Stimulated activated CD4-positive, alpha-beta T cell treated with anti-CD3 and anti-CD28 coated beads, Interleukin-12 subunit alpha, Interleukin-12 subunit beta, amount 100 ng/mL, for 24 hours (primary cell): Measurements from ENCODE around the gene AP2A2.

Experiments used
- DNase-seq, 2 experiments: peaks; one replicate each; pipeline ENCODE4 v3.0.0-alpha.2; 2020; ENCODE audit warnings: low read depth in 2 of 2

AP2A2 gene

GRCh38 chr11:1029654-1030053 lies 104.0 kb downstream of the AP2A2 start:
- no peak for DNase-seq

DNA sequence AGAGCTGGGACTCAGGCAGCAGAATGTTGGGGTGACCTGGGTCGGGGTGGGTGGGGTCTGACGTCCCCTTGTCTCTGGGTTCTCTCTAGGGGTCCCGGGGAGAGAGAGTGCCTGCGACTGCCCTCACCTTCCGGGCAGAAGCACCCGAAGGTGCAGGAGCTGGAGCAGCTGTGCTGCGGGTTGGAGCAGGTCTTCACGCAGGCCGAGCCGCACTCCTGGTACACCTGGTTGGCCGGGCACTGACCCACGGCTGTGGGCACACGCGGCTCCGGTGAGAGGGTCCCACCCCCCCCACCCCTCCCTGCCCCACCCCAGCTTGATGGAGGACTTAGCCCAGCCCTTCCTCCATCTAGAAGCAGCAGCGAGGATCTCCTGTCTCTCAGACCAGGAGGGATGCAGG lies 104.4 kb downstream of the AP2A2 start:
- no peak for DNase-seq

GRCh38 chr11:1030556-1030955 lies 104.9 kb downstream of the AP2A2 start:
- DNase-seq = no peak

GRCh38 chr11:1031121-1031899 lies 105.6 kb downstream of the AP2A2 start:
- no peak for DNase-seq

- DNase-seq = no peak
Measured at GRCh38 chr11:1032310-1032891, 106.7 kb downstream of the AP2A2 start.

DNA sequence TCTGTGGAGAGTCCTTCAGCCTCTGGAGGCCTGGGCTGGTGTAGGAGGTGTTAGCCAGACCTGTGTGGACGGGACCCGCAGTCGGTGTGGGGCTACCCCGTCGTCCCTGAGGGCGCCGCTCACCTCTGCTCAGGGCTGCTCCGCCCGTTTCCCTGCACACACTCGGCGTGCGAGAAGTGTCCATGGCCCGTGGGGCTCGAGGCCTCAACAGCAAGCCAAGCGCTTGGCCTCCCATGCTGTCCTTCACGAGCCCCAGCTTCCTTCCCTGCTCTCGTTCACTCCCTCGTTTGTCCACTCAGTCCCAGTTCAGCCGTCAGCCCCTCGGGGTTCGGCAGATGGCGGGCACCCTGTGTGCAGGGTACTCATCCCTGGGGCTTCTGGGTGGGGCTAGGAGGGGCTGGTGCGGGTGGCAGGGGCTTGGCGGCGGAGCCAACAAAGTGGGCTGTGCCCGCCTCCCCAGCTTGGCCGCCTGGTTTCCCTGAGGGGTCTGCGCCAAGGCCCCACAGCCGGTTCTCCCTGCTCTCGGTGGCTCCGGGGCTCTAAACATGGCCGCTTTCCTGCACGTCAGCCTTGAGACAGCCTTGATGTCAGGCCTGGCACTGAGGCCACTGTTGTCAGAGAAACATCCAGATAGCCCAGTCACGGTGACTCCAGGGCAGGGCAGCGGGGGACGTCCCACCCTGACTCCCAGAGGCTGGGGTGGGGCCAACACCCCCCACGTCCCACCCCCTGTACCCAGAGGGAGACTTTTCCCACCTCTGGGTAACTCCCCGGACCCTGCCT lies 107.5 kb downstream of the AP2A2 start:
- no peak for DNase-seq

- DNase-seq = no peak
Measured at GRCh38 chr11:1034001-1034400, 108.3 kb downstream of the AP2A2 start.

GRCh38 chr11:1034456-1035295 lies 109.0 kb downstream of the AP2A2 start:
- DNase-seq = no peak

- DNase-seq = no peak
Measured at GRCh38 chr11:1035577-1036283, 110.1 kb downstream of the AP2A2 start.

- DNase-seq = no peak
Measured at GRCh38 chr11:1036303-1036923, 110.7 kb downstream of the AP2A2 start, which contains the start of gene MUC6. MUC6 (minus strand) TSS chr11:1036718; CDS start chr11:1036655, 63 bp downstream.

DNA sequence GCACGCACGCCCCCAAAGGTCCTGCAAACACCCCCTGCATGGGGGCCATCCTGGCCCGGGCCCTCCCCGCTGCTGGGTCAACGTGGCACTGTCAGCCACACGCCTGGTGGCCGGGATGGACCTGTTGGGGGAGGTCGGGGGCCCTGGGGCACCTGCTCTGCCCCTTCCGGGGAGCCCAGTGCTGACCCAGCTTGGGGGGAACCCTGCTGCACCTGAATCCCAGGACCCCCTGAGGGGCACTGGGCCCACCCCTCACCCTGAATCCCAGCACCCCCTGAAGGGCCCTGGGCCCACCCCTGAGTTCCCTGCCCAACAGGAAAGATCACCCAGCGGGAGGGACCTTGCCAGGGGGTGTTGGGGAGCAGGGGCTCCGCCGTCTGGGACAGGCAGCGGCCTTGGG lies 111.3 kb downstream of the AP2A2 start:
- DNase-seq = no peak

GRCh38 chr11:1037506-1038055 lies 111.9 kb downstream of the AP2A2 start:
- DNase-seq = no peak

- DNase-seq = no peak
Measured at GRCh38 chr11:1038361-1038760, 112.7 kb downstream of the AP2A2 start.

GRCh38 chr11:1038921-1039320 lies 113.3 kb downstream of the AP2A2 start:
- DNase-seq = no peak

GRCh38 chr11:1039481-1040427 lies 114.1 kb downstream of the AP2A2 start:
- no peak for DNase-seq

DNA sequence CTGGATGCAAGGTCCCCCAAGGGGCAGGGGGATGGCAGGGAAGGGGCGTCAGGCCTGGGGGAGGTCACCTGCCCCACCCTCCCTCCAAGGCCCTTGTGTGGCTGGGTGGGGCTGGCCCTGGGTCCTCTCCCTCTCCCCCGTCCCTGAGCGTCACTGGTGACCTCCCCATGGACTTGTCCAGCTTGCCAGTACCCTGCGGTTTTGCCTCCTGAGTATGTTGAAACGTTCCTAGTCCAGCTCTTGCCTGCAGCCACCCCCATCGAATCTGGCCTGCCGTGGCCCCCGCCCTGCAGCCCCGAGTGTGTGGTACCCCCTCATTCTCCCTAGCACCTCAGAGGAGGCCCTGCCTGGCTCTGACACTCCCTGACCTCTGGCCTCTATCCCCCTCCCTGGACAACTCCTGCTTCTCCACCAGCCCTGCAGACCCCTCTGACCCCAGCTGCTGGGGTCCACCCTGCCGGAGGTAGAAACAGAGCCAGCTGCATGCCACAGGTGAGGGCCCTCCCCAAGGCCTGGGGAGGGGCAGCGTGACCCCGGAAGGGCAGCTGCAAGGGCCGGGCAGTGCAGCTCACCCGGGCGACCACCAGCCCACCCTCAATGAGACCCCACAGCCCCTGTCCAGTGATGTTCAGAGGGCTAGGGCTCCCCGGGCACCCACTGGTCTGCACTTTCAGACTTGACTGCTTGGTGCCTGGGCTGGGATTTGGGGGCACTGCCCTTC lies 114.9 kb downstream of the AP2A2 start:
- DNase-seq = no peak

- no peak for DNase-seq
Measured at GRCh38 chr11:1041149-1041467, 115.4 kb downstream of the AP2A2 start.

- no peak for DNase-seq
Measured at GRCh38 chr11:1041471-1041870, 115.8 kb downstream of the AP2A2 start.
